DND-41 (cell line): ENCODE results near the gene SLC22A1.
"Not testable (repeated sequence)": the region's sequence is repeated elsewhere in the genome, so short reads cannot be mapped to it uniquely, and the experiment has no call there.

Experiments used
- ATAC-seq: fragments of 200-7000 bp; cut with Tn5 transposase; 3 replicates; pipeline ENCODE4 v1.9.1; 2021; ENCODE audit warnings: low read depth; ENCODE audit not compliant: insufficient read depth
- DNase-seq: peaks from one replicate; pipeline ENCODE4 v3.0.0-alpha.2; 2020
- H2AFZ ChIP-seq: 2 replicates; pipeline ENCODE4 v1.6.0; 2012; ENCODE audit warnings: low read depth, low read length
- H3K27ac ChIP-seq: 2 replicates; pipeline ENCODE4 v1.5.1; 2012; ENCODE audit warnings: low read length, inconsistent platforms
- H3K27me3 ChIP-seq: fragments of 200-600 bp; sonication (generic); 2 replicates; pipeline ENCODE4 v1.6.0; 2012; ENCODE audit warnings: low read length, mild to moderate bottlenecking, inconsistent platforms; ENCODE audit not compliant: insufficient read depth, poor library complexity
- H3K36me3 ChIP-seq: 2 replicates; pipeline ENCODE4 v1.5.1; 2012; ENCODE audit warnings: low read length, inconsistent platforms; ENCODE audit not compliant: insufficient read depth
- H3K4me1 ChIP-seq: 2 replicates; pipeline ENCODE4 v1.5.1; 2012; ENCODE audit warnings: mild to moderate bottlenecking, low read length; ENCODE audit not compliant: insufficient read depth
- H3K4me2 ChIP-seq: 2 replicates; pipeline ENCODE4 v1.6.0; 2012; ENCODE audit warnings: mild to moderate bottlenecking, moderate library complexity, low read length, inconsistent platforms; ENCODE audit not compliant: insufficient read depth
- H3K4me3 ChIP-seq, 2 experiments: fragments of 200-600 bp in 1 of 2; shearing (Covaris generic) in 1 of 2; 2 replicates each; pipeline ENCODE4 v1.5.1; 2012 to 2016; ENCODE audit warnings: inconsistent platforms in 2 of 2, low read length in 2 of 2, mild to moderate bottlenecking in 2 of 2, low read depth in 1 of 2, moderate library complexity in 1 of 2
- H3K79me2 ChIP-seq: 2 replicates; pipeline ENCODE4 v1.6.0; 2012; ENCODE audit warnings: low read length, inconsistent platforms; ENCODE audit not compliant: insufficient read depth
- H3K9ac ChIP-seq: 2 replicates; pipeline ENCODE4 v1.6.0; 2012; ENCODE audit warnings: low read depth, mild to moderate bottlenecking, inconsistent platforms, low read length, moderate library complexity
- H3K9me3 ChIP-seq: 2 replicates; pipeline ENCODE4 v1.5.1; 2012; ENCODE audit warnings: low read length, moderate library complexity, mild to moderate bottlenecking, inconsistent platforms; ENCODE audit not compliant: insufficient read depth, severe bottlenecking
- H4K20me1 ChIP-seq: 2 replicates; pipeline ENCODE4 v1.6.0; 2012; ENCODE audit warnings: low read length; ENCODE audit not compliant: insufficient read depth
- CTCF ChIP-seq: IDR thresholded peaks from 2 replicates; pipeline ENCODE4 v1.5.1; 2012; ENCODE audit warnings: borderline replicate concordance, low read length, moderate library complexity, mild to moderate bottlenecking; ENCODE audit not compliant: poor library complexity, severe bottlenecking; ENCODE audit errors: extremely low read depth
- EZH2 ChIP-seq: IDR thresholded peaks from 3 replicates; pipeline ENCODE4 v1.6.1; 2012; ENCODE audit warnings: borderline replicate concordance, low read depth, mild to moderate bottlenecking, moderate library complexity, low read length, inconsistent platforms; ENCODE audit not compliant: severe bottlenecking

SLC22A1 gene

GRCh38 chr6:160132776-160133338 lies 11.2 kb downstream of the SLC22A1 start:
- Histone ChIP-seq H3K4me2 (no peak overlapping the region), H3K27ac (no peak overlapping the region), H3K36me3 (no peaks in the 10 kb centered on the region), H3K9ac (no peak overlapping the region), H2AFZ (no peak overlapping the region), H3K27me3 (no peaks in the 10 kb centered on the region), H3K4me3 (no peak overlapping the region), H4K20me1 (no peaks in the 10 kb centered on the region), H3K4me1 (0 out of 2 replicates have a peak, but pooled peaks cover under 1% of the 10 kb centered on the region), H3K9me3 (no peaks in the 10 kb centered on the region), H3K79me2 (no peaks in the 10 kb centered on the region)
- DNase-seq: no peak
- ATAC-seq: no peak
- TF ChIP-seq CTCF (no peak), EZH2 (no peak)

GRCh38 chr6:160133441-160134336 lies 12.1 kb downstream of the SLC22A1 start:
- H3K79me2 ChIP-seq: no peaks in the 10 kb centered on the region
- H3K4me3 ChIP-seq: no peak overlapping the region
- DNase-seq (no peak), ATAC-seq (no peak)
- TF ChIP-seq EZH2 (no peak), CTCF (no peak)
- H3K27ac ChIP-seq: no peak overlapping the region
- H3K4me2 ChIP-seq: no peak overlapping the region
- no peaks in the 10 kb centered on the region for H4K20me1 ChIP-seq
- H2AFZ ChIP-seq: no peak overlapping the region
- no peak overlapping the region for H3K9ac ChIP-seq
- H3K4me1 ChIP-seq: peaks cover 7% of the 10 kb centered on the region
- no peaks in the 10 kb centered on the region for H3K9me3 ChIP-seq
- no peaks in the 10 kb centered on the region for H3K36me3 ChIP-seq
- no peaks in the 10 kb centered on the region for H3K27me3 ChIP-seq

GRCh38 chr6:160134337-160134751 lies 12.7 kb downstream of the SLC22A1 start:
- not testable (repeated sequence) for H3K4me2 ChIP-seq

GRCh38 chr6:160134779-160135547 lies 13.3 kb downstream of the SLC22A1 start:
- Histone ChIP-seq H3K27ac (no peak overlapping the region), H2AFZ (no peak overlapping the region), H3K4me3 (no peak overlapping the region), H3K36me3 (no peaks in the 10 kb centered on the region), H3K4me2 (no peak overlapping the region), H3K9ac (no peak overlapping the region), H3K4me1 (peaks cover 7% of the 10 kb centered on the region), H4K20me1 (no peaks in the 10 kb centered on the region), H3K79me2 (no peaks in the 10 kb centered on the region), H3K27me3 (no peaks in the 10 kb centered on the region), H3K9me3 (no peaks in the 10 kb centered on the region)
- DNase-seq (no peak), ATAC-seq (no peak)
- no peak for TF ChIP-seq CTCF
- no peak for TF ChIP-seq EZH2

More at GRCh38 chr6:160134337-160134751, 12.7 kb downstream of the SLC22A1 start:
- not testable (repeated sequence) for H4K20me1 ChIP-seq, H3K9me3 ChIP-seq, H3K4me1 ChIP-seq, H3K9ac ChIP-seq, ATAC-seq, H3K36me3 ChIP-seq, H3K27me3 ChIP-seq, H2AFZ ChIP-seq, H3K27ac ChIP-seq, H3K4me3 ChIP-seq, H3K79me2 ChIP-seq, DNase-seq
